Parathyroid adenoma (tissue), 2 donors: ENCODE data around the gene BIRC2.

ENCODE experiments used
- H2AFZ ChIP-seq: fragments of 300-600 bp; sonication (generic); one replicate; pipeline ENCODE4 v1.7.0; 2017; ENCODE audit warnings: antibody characterized with exemption, mild to moderate bottlenecking
- H3K27ac ChIP-seq: fragments of 300-600 bp; sonication (generic); one replicate; pipeline ENCODE4 v1.7.0; 2017
- H3K27me3 ChIP-seq: fragments of 300-600 bp; sonication (generic); one replicate; pipeline ENCODE4 v1.7.0; 2017; ENCODE audit warnings: low read length; ENCODE audit not compliant: control insufficient read depth, insufficient read depth
- H3K36me3 ChIP-seq: fragments of 300-600 bp; sonication (generic); one replicate; pipeline ENCODE4 v1.7.0; 2017; ENCODE audit warnings: low read length; ENCODE audit not compliant: control insufficient read depth, insufficient read depth
- H3K4me1 ChIP-seq: fragments of 300-600 bp; sonication (generic); one replicate; pipeline ENCODE4 v1.7.0; 2017; ENCODE audit warnings: control low read depth
- H3K4me2 ChIP-seq: fragments of 300-600 bp; sonication (generic); one replicate; pipeline ENCODE4 v1.7.0; 2017; ENCODE audit warnings: low read length
- H3K4me3 ChIP-seq: fragments of 300-600 bp; sonication (generic); one replicate; pipeline ENCODE4 v1.7.0; 2017; ENCODE audit warnings: low read depth, low read length
- H3K79me2 ChIP-seq: fragments of 300-600 bp; sonication (generic); one replicate; pipeline ENCODE4 v1.7.0; 2017; ENCODE audit warnings: control low read depth
- H3K9ac ChIP-seq: fragments of 300-600 bp; sonication (generic); one replicate; pipeline ENCODE4 v1.7.0; 2017; ENCODE audit warnings: mild to moderate bottlenecking
- H3K9me3 ChIP-seq: fragments of 300-600 bp; sonication (generic); one replicate; pipeline ENCODE4 v1.7.0; 2017; ENCODE audit warnings: low read length; ENCODE audit not compliant: control insufficient read depth
- TF ChIP-seq, protein P1 (sequence below): fragments of 300-600 bp; sonication (generic); IDR thresholded peaks from one replicate; pipeline ENCODE4 v1.7.0; 2017; ENCODE audit warnings: antibody characterized with exemption, mild to moderate bottlenecking
- donor health status: primary hyperparathyroidism.

BIRC2 gene

DNA sequence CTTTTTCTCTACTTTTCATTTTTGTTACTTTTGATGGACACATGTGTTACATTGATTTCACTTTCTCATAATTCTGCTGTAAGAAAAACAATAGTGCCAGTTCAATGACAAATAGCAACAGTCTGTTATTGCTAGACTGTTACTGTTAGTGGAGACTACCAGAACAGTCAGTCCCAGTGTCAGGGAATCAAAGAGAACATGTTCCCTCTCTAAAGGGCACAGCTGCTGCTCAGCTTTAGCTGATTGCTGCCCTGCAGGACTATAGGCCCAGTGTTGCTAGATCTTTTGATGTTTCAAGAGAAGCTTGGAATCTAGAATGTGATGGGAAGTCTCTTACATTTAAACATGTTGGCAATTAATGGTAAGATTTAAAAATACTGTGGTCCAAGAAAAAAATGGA is 26.3 kb upstream of the BIRC2 start:
- TF ChIP-seq, protein P1, sequence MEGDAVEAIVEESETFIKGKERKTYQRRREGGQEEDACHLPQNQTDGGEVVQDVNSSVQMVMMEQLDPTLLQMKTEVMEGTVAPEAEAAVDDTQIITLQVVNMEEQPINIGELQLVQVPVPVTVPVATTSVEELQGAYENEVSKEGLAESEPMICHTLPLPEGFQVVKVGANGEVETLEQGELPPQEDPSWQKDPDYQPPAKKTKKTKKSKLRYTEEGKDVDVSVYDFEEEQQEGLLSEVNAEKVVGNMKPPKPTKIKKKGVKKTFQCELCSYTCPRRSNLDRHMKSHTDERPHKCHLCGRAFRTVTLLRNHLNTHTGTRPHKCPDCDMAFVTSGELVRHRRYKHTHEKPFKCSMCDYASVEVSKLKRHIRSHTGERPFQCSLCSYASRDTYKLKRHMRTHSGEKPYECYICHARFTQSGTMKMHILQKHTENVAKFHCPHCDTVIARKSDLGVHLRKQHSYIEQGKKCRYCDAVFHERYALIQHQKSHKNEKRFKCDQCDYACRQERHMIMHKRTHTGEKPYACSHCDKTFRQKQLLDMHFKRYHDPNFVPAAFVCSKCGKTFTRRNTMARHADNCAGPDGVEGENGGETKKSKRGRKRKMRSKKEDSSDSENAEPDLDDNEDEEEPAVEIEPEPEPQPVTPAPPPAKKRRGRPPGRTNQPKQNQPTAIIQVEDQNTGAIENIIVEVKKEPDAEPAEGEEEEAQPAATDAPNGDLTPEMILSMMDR = no peak
- no peak overlapping the region for H3K4me3 ChIP-seq
- no peaks in the 10 kb centered on the region for H3K27me3 ChIP-seq
- H2AFZ ChIP-seq = no peak overlapping the region
- H3K79me2 ChIP-seq = no peaks in the 10 kb centered on the region
- no peak overlapping the region for H3K27ac ChIP-seq
- H3K9me3 ChIP-seq = no peaks in the 10 kb centered on the region
- H3K36me3 ChIP-seq = no peaks in the 10 kb centered on the region
- H3K4me1 ChIP-seq = no peaks in the 10 kb centered on the region
- no peak overlapping the region for H3K9ac ChIP-seq
- no peak overlapping the region for H3K4me2 ChIP-seq

DNA sequence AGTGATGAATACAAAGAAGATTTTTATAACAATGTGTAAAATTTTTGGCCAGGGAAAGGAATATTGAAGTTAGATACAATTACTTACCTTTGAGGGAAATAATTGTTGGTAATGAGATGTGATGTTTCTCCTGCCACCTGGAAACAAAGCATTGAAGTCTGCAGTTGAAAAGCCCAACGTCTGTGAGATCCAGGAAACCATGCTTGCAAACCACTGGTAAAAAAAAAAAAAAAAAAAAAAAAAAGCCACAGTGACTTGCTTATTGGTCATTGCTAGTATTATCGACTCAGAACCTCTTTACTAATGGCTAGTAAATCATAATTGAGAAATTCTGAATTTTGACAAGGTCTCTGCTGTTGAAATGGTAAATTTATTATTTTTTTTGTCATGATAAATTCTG is 24.5 kb upstream of the BIRC2 start:
- Histone ChIP-seq H3K9me3 (no peaks in the 10 kb centered on the region), H3K4me3 (no peak overlapping the region), H2AFZ (no peak overlapping the region), H3K79me2 (no peaks in the 10 kb centered on the region), H3K27me3 (no peaks in the 10 kb centered on the region), H3K36me3 (no peaks in the 10 kb centered on the region), H3K27ac (no peak overlapping the region), H3K9ac (no peak overlapping the region), H3K4me1 (no peaks in the 10 kb centered on the region), H3K4me2 (no peak overlapping the region)
- TF ChIP-seq, protein P1 = no peak

DNA sequence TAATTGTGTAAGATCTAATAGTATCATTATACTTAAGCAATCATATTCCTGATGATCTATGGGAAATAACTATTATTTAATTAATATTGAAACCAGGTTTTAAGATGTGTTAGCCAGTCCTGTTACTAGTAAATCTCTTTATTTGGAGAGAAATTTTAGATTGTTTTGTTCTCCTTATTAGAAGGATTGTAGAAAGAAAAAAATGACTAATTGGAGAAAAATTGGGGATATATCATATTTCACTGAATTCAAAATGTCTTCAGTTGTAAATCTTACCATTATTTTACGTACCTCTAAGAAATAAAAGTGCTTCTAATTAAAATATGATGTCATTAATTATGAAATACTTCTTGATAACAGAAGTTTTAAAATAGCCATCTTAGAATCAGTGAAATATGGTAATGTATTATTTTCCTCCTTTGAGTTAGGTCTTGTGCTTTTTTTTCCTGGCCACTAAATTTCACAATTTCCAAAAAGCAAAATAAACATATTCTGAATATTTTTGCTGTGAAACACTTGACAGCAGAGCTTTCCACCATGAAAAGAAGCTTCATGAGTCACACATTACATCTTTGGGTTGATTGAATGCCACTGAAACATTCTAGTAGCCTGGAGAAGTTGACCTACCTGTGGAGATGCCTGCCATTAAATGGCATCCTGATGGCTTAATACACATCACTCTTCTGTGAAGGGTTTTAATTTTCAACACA is 23.3 kb upstream of the BIRC2 start:
- H2AFZ ChIP-seq = no peak overlapping the region
- TF ChIP-seq, protein P1 = no peak
- H3K9me3 ChIP-seq = no peaks in the 10 kb centered on the region
- H3K79me2 ChIP-seq = no peaks in the 10 kb centered on the region
- H3K27ac ChIP-seq = no peak overlapping the region
- no peak overlapping the region for H3K4me3 ChIP-seq
- no peaks in the 10 kb centered on the region for H3K4me1 ChIP-seq
- no peak overlapping the region for H3K4me2 ChIP-seq
- H3K9ac ChIP-seq = no peak overlapping the region
- H3K36me3 ChIP-seq = no peaks in the 10 kb centered on the region
- H3K27me3 ChIP-seq = no peaks in the 10 kb centered on the region

DNA sequence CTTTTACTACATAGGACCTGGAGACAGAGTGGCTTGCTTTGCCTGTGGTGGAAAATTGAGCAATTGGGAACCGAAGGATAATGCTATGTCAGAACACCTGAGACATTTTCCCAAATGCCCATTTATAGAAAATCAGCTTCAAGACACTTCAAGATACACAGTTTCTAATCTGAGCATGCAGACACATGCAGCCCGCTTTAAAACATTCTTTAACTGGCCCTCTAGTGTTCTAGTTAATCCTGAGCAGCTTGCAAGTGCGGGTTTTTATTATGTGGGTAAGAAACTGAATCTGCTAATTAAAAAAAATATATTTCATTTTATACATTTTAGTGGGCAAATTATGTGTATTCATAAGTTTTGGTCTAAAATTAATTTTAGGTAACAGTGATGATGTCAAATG is 21.9 kb upstream of the BIRC2 start:
- Histone ChIP-seq H3K4me3 (no peak overlapping the region), H3K27me3 (no peaks in the 10 kb centered on the region), H3K27ac (no peak overlapping the region), H3K4me2 (no peak overlapping the region), H3K9me3 (no peaks in the 10 kb centered on the region), H3K79me2 (no peaks in the 10 kb centered on the region), H2AFZ (no peak overlapping the region), H3K9ac (no peak overlapping the region), H3K36me3 (no peaks in the 10 kb centered on the region), H3K4me1 (no peaks in the 10 kb centered on the region)
- TF ChIP-seq, protein P1 = no peak

DNA sequence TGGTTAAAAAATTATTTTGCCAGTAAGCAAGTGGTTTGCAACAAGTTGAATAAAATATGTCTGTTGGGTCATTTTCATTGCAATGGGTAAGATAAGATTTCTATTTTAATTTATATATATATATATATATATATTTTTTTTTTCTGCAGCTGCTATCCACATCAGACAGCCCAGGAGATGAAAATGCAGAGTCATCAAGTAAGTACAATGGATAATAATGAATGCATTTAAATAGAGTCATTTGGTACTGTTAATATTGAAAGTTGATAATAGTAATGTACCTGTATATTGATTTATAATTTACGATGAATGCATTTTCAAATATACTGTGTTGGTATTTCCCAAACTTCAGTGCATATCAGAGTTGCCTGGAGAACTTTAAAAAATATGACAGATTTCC is 18.3 kb upstream of the BIRC2 start:
- Histone ChIP-seq H3K9me3 (no peaks in the 10 kb centered on the region), H3K27me3 (no peaks in the 10 kb centered on the region), H3K79me2 (no peaks in the 10 kb centered on the region), H3K27ac (no peak overlapping the region), H3K4me2 (no peak overlapping the region), H3K4me3 (no peak overlapping the region), H3K36me3 (no peaks in the 10 kb centered on the region), H3K4me1 (no peaks in the 10 kb centered on the region), H3K9ac (no peak overlapping the region), H2AFZ (no peak overlapping the region)
- TF ChIP-seq, protein P1 = no peak
